Aorta (tissue), 5 donors: ENCODE data around the gene TBX15. TPM values are rescaled to one million over a fixed set of nuclear protein-coding genes. Genes with fewer than 3 reads are reported as not detected.

Source experiments
- ATAC-seq: fragments of 200-7000 bp; cut with Tn5 transposase; one replicate; pipeline ENCODE4 v1.9.1; 2022; ENCODE audit warnings: moderate library complexity; ENCODE audit not compliant: low FRiP score
- DNase-seq, 2 donors: peaks; one replicate each; pipeline ENCODE4 v3.0.0-alpha.2; 2020
- H3K27ac ChIP-seq, 2 donors: one replicate each; pipeline ENCODE4 v1.5.1; 2013; ENCODE audit warnings: low read length in 2 of 2, mild to moderate bottlenecking in 2 of 2, moderate library complexity in 2 of 2, control low read depth in 1 of 2, inconsistent platforms in 1 of 2, low read depth in 1 of 2
- H3K27me3 ChIP-seq, 2 donors: one replicate each; pipeline ENCODE4 v1.6.1; 2013; ENCODE audit warnings: control low read depth in 1 of 2, low read length in 1 of 2, mild to moderate bottlenecking in 1 of 2, moderate library complexity in 1 of 2; ENCODE audit not compliant: insufficient read depth in 2 of 2, control insufficient read depth in 1 of 2
- H3K36me3 ChIP-seq, 2 donors: one replicate each; pipeline ENCODE4 v1.6.1; 2013; ENCODE audit warnings: control low read depth in 1 of 2, low read length in 1 of 2, mild to moderate bottlenecking in 1 of 2; ENCODE audit not compliant: insufficient read depth in 2 of 2, control insufficient read depth in 1 of 2
- H3K4me1 ChIP-seq, 2 donors: one replicate each; pipeline ENCODE4 v1.6.1; 2013; ENCODE audit warnings: low read length in 2 of 2, control low read depth in 1 of 2, mild to moderate bottlenecking in 1 of 2, moderate library complexity in 1 of 2; ENCODE audit not compliant: insufficient read depth in 2 of 2, control insufficient read depth in 1 of 2
- H3K4me3 ChIP-seq, 2 donors: one replicate each; pipeline ENCODE4 v1.5.1; 2013; ENCODE audit warnings: low read length in 2 of 2, control low read depth in 1 of 2, mild to moderate bottlenecking in 1 of 2
- H3K9me3 ChIP-seq: one replicate; pipeline ENCODE4 v1.6.1; 2013; ENCODE audit warnings: mild to moderate bottlenecking, low read length; ENCODE audit not compliant: control insufficient read depth
- WGBS, 2 donors: extraction: QIAGEN DNeasy Blood & Tissue Kit; methylation state at CpG; one replicate each; pipeline ENCODE4 v1.1.7; 2013; 5-methylcytosine and 5-hydroxymethylcytosine counted together
- intact Hi-C, 2 donors: fragments of 100-400 bp; cut with DNase I; formaldehyde crosslinking; loops; one replicate each; pipeline versions ENCODE4 v1.14.2 to v1.15.0; 2022
- polyA plus RNA-seq, 2 donors: library from polyadenylated mRNA; stranded (reverse); fragments of 200-250 nt; gene quantifications; one replicate each; pipeline ENCODE4 v1.2.3, GENCODE V29; 2013
- total RNA-seq, 2 donors: library from RNA; stranded (reverse); fragmentation: NEBNext Ultra II Directional; extraction: Animal tissue kit (Norgen Biotek cat#: 25700); gene quantifications; one replicate each; pipeline ENCODE4 v1.2.1, GENCODE V29; 2021
- donor health status: healthy with polysubstance abuse.
- donor health status: Bipolar disorder and iron deficiency.
- donor health status: DM: no; HTN: no; CAD: no.
- donor health status: DM: no; HTN: no; CAD: no.
- donor health status: DM: yes; HTN: yes; CAD: no.

Gene TBX15
- total and polyA plus RNA-seq, 4 donors = 1.6 to 3.1 (median 2.3) TPM

- Histone ChIP-seq H3K27me3 (no peaks in the 10 kb centered on the region), H3K36me3 (no peaks in the 10 kb centered on the region), H3K9me3 (no peaks in the 10 kb centered on the region), H3K27ac (no peak overlapping the region), H3K4me1 (no peaks in the 10 kb centered on the region), H3K4me3 (no peak overlapping the region)
- ATAC-seq (no peak), DNase-seq (no peak)
- intact Hi-C loops = no loop called here
- WGBS, 2 donors = 55 to 65% methylated on average over 2 of the region's 2 CpGs
Measured at GRCh38 chr1:118928739-118929554, 59.2 kb downstream of the TBX15 start.

GRCh38 chr1:118927427-118928187 is 60.5 kb downstream of the TBX15 start:
- Histone ChIP-seq H3K27ac (no peak overlapping the region), H3K9me3 (no peaks in the 10 kb centered on the region), H3K4me1 (no peaks in the 10 kb centered on the region), H3K36me3 (no peaks in the 10 kb centered on the region), H3K4me3 (no peak overlapping the region), H3K27me3 (no peaks in the 10 kb centered on the region)
- 45 to 48% methylated on average over 4 of the region's 4 CpGs for WGBS, 2 donors
- intact Hi-C loops = no loop called here
- ATAC-seq (no peak), DNase-seq (no peak)

- no peak for DNase-seq
- H3K36me3 ChIP-seq = no peaks in the 10 kb centered on the region
- no peaks in the 10 kb centered on the region for H3K27me3 ChIP-seq
- intact Hi-C loops = no loop called here
- ATAC-seq = no peak
- H3K4me3 ChIP-seq = no peak overlapping the region
- no peaks in the 10 kb centered on the region for H3K4me1 ChIP-seq
- no peaks in the 10 kb centered on the region for H3K9me3 ChIP-seq
- H3K27ac ChIP-seq = no peak overlapping the region
Measured at GRCh38 chr1:118926261-118926660, 61.9 kb downstream of the TBX15 start.

- no peaks in the 10 kb centered on the region for H3K4me1 ChIP-seq
- 45 to 54% methylated on average over 2 of the region's 2 CpGs for WGBS, 2 donors
- ATAC-seq = no peak
- no peaks in the 10 kb centered on the region for H3K36me3 ChIP-seq
- no peaks in the 10 kb centered on the region for H3K9me3 ChIP-seq
- H3K4me3 ChIP-seq = no peak overlapping the region
- DNase-seq = no peak
- H3K27ac ChIP-seq = no peak overlapping the region
- no peaks in the 10 kb centered on the region for H3K27me3 ChIP-seq
- intact Hi-C loops = no loop called here
Measured at GRCh38 chr1:118925651-118926050, 62.5 kb downstream of the TBX15 start.

- Histone ChIP-seq H3K27me3 (no peaks in the 10 kb centered on the region), H3K36me3 (no peaks in the 10 kb centered on the region), H3K4me3 (no peak overlapping the region), H3K4me1 (no peaks in the 10 kb centered on the region), H3K27ac (no peak overlapping the region), H3K9me3 (no peaks in the 10 kb centered on the region)
- 46 to 48% methylated on average over 4 of the region's 4 CpGs for WGBS, 2 donors
- DNase-seq (no peak), ATAC-seq (no peak)
- intact Hi-C loops = no loop called here
Measured at GRCh38 chr1:118923319-118923718, 64.8 kb downstream of the TBX15 start.

- Histone ChIP-seq H3K4me3 (no peak overlapping the region), H3K27me3 (no peaks in the 10 kb centered on the region), H3K4me1 (no peaks in the 10 kb centered on the region), H3K36me3 (no peaks in the 10 kb centered on the region), H3K9me3 (no peaks in the 10 kb centered on the region), H3K27ac (no peak overlapping the region)
- intact Hi-C loops = no loop called here
- DNase-seq (no peak), ATAC-seq (no peak)
- 66 to 76% methylated on average over 5 of the region's 5 CpGs for WGBS, 2 donors
Measured at GRCh38 chr1:118921994-118922393, 66.1 kb downstream of the TBX15 start.

GRCh38 chr1:118920124-118920717 is 67.9 kb downstream of the TBX15 start:
- Histone ChIP-seq H3K4me1 (no peaks in the 10 kb centered on the region), H3K36me3 (no peaks in the 10 kb centered on the region), H3K4me3 (no peak overlapping the region), H3K27ac (no peak overlapping the region), H3K27me3 (no peaks in the 10 kb centered on the region), H3K9me3 (no peaks in the 10 kb centered on the region)
- no peak for DNase-seq
- no peak for ATAC-seq
- intact Hi-C loops = no loop called here
- 69 to 71% methylated on average over 4 of the region's 4 CpGs for WGBS, 2 donors

GRCh38 chr1:118918940-118919259 is 69.2 kb downstream of the TBX15 start:
- Histone ChIP-seq H3K36me3 (no peaks in the 10 kb centered on the region), H3K27me3 (no peaks in the 10 kb centered on the region), H3K4me3 (no peak overlapping the region), H3K4me1 (no peaks in the 10 kb centered on the region), H3K27ac (no peak overlapping the region), H3K9me3 (no peaks in the 10 kb centered on the region)
- DNase-seq = no peak
- no peak for ATAC-seq
- intact Hi-C loops = no loop called here
- WGBS, 2 donors = 63 to 69% methylated on average over 2 of the region's 2 CpGs
